GM19397 (cell line): Measurements from ENCODE around the gene SUPT16H.
"Not testable (repeated sequence)": the region's sequence is repeated elsewhere in the genome, so short reads cannot be mapped to it uniquely, and the experiment has no call there.

Experiments
- ATAC-seq: cut with Tn5 transposase; IDR thresholded peaks from one replicate; pipeline ENCODE4 v1.9.1; 2021; ENCODE audit warnings: mild to moderate bottlenecking, moderate library complexity; ENCODE audit not compliant: unreplicated experiment

Gene SUPT16H

DNA sequence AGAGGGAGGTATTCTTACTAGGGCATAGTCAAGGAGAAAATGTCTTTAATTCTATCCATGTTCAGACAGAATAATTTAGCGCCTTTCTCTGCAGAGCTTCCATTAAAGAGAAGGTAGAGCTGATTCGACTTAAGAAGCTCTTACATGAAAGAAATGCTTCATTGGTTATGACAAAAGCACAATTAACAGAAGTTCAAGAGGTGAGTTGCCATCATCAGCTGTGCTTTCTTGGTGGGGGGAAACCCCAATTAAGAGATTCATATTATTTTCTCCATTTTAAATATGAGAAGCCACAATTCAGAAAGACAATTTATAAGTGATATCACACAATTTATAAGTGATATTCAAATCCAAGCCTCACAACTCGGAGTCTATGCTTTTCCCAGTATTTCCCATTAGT lies 76.2 kb downstream of the SUPT16H start:
- no peak for ATAC-seq

DNA sequence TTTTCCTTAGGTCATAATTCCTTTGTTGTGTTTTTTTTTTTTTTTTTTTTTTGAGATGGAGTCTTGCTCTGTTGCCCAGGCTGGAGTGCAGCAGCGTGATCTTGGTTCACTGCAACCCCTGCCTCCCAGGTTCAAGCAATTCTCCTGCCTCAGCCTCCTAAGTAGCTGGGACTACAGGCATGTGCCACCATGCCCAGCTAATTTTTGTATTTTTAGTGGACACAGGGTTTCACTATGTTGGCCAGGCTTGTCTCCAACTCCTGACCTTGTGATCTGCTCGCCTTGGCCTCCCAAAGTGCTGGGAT lies 81.0 kb downstream of the SUPT16H start:
- not testable (repeated sequence) for ATAC-seq

DNA sequence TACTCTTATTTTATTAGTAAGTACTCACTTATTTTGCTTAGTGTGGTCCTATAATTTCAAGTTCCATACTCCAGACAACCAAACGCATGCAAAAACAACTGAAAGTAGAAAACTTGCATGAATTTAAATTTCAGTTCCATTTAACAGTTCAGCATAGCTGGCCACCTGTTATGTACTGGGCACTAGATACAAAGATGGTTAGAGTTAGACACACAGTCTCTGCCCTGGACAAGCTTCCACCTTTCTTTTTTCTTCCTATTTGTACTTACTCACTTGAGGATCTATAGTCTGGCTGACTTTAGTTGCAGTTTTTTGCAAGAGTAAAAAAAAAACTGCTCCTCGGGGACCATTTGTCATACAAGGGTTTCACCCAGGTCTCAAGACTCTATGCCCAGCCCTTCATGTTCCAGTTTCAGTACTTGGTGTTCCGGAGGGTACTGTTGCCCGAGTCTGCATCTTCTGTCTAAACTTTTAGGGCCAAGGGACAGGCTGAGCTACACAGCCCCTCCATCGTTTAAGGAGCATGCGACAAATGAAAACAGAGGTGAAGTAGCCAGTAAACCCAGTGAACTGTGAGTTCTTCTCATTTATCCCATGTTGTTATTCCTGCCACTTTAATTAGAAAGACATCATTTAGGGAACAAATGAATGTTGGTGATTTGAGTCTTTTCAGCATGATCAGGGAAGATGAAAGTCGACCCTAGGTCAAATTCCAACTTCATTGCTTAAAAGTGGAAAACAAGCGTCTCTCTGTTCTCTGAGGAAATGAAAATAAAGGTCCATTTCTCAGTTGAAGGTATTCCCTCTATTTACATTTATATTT lies 81.6 kb downstream of the SUPT16H start:
- ATAC-seq: no peak
